ENCODE results near the gene COLGALT1.

COLGALT1 gene

GRCh38 chr19:17602217-17602616 is 46.8 kb downstream of the COLGALT1 start:
- DNase-seq, result no peak

- no peak for DNase-seq
Measured at GRCh38 chr19:17602872-17603510, 47.5 kb downstream of the COLGALT1 start.

GRCh38 chr19:17604372-17605025 is 49.0 kb downstream of the COLGALT1 start:
- no peak for DNase-seq

GRCh38 chr19:17605117-17605516 is 49.7 kb downstream of the COLGALT1 start:
- DNase-seq, result no peak

GRCh38 chr19:17605761-17606589 is 50.5 kb downstream of the COLGALT1 start:
- peak; percentile 91 for DNase-seq

- no peak for DNase-seq
Measured at GRCh38 chr19:17606590-17607185, 51.2 kb downstream of the COLGALT1 start.

GRCh38 chr19:17607936-17608335 is 52.5 kb downstream of the COLGALT1 start:
- no peak for DNase-seq

- no peak for DNase-seq
Measured at GRCh38 chr19:17610384-17610783, 54.9 kb downstream of the COLGALT1 start.

- DNase-seq, result no peak
Measured at GRCh38 chr19:17611462-17612244, 56.2 kb downstream of the COLGALT1 start.

GRCh38 chr19:17614476-17614875 is 59.0 kb downstream of the COLGALT1 start:
- DNase-seq, result no peak

- DNase-seq, result no peak
Measured at GRCh38 chr19:17615889-17616685, 60.6 kb downstream of the COLGALT1 start.

GRCh38 chr19:17616686-17616960 is 61.2 kb downstream of the COLGALT1 start:
- DNase-seq, result no peak

GRCh38 chr19:17616961-17617806 is 61.7 kb downstream of the COLGALT1 start:
- DNase-seq, result no peak

GRCh38 chr19:17617807-17618192 is 62.4 kb downstream of the COLGALT1 start:
- no peak for DNase-seq

GRCh38 chr19:17618281-17618903 is 62.9 kb downstream of the COLGALT1 start:
- no peak for DNase-seq

GRCh38 chr19:17618936-17619335 is 63.5 kb downstream of the COLGALT1 start:
- DNase-seq, result no peak

- no peak for DNase-seq
Measured at GRCh38 chr19:17620696-17621095, 65.2 kb downstream of the COLGALT1 start.

- no peak for DNase-seq
Measured at GRCh38 chr19:17623224-17623935, 67.9 kb downstream of the COLGALT1 start.

GRCh38 chr19:17624314-17624991 is 69.0 kb downstream of the COLGALT1 start:
- no peak for DNase-seq
